IMR-90 (cell line): ENCODE data around the gene NFKB1.

Source experiments
- BHLHE40 ChIP-seq: fragments of 150-350 bp; IDR thresholded peaks from 2 replicates; pipeline ENCODE4 v1.6.1; 2016; ENCODE audit warnings: mild to moderate bottlenecking, low read depth, low read length
- CTCF ChIP-seq: conservative IDR thresholded peaks from 2 replicates; pipeline ENCODE4 v1.5.1; 2012; ENCODE audit warnings: mild to moderate bottlenecking, low read depth, low read length, improper control_type of control experiment
- MAFK ChIP-seq: IDR thresholded peaks from 2 replicates; pipeline ENCODE4 v1.6.1; 2012; ENCODE audit warnings: low read depth, low read length, improper control_type of control experiment
- POLR2A ChIP-seq: IDR thresholded peaks from 2 replicates; pipeline ENCODE4 v1.6.1; 2012; ENCODE audit warnings: mild to moderate bottlenecking, low read depth, low read length
- RCOR1 ChIP-seq: IDR thresholded peaks from 2 replicates; pipeline ENCODE4 v1.6.1; 2012; ENCODE audit warnings: mild to moderate bottlenecking, low read length, improper control_type of control experiment; ENCODE audit not compliant: insufficient replicate concordance

DNA sequence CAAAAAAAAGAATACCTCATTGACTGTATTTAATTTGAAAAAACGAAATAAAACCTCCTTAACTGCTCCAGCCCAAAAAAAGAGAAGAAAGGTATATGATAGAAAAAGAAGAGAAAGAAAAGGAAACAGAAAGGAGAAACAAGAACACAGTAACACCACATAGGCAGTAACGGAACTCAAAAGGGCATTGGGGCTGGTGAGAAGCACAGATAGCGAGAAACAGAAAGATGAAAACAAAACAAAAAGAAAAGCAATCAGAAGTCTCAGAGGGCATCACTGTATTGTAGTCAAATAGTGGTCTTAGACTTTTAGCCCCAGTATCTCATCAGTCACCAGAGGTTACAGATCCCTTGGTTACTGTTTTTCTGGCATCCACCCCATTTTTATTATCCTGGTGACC is 88.6 kb downstream of the NFKB1 start:
- no peak for TF ChIP-seq CTCF
- TF ChIP-seq BHLHE40: no peak
- no peak for TF ChIP-seq RCOR1
- no peak for TF ChIP-seq POLR2A
- TF ChIP-seq MAFK: no peak
